H1 (cell line): ENCODE data around the gene HS1BP3. TPM values are rescaled to one million over a fixed set of nuclear protein-coding genes. Genes with fewer than 3 reads are reported as not detected.

Experiments used
- CTCF ChIA-PET: fragments of 300-600 bp; sonication (Branson Sonifier 250); formaldehyde crosslinking; loops from one replicate; lab custom pipeline; 2021; ENCODE audit not compliant: partially characterized antibody; lab: Charles Lee
- POLR2A ChIA-PET: fragments of 300-600 bp; sonication (Branson Sonifier 250); formaldehyde crosslinking; loops from one replicate; lab custom pipeline; 2021; ENCODE audit warnings: inconsistent platforms; ENCODE audit not compliant: partially characterized antibody; lab: Charles Lee
- DNase-seq, 2 experiments: peaks; one replicate each; pipeline versions ENCODE4 v3.0.0 to v3.0.0-alpha.2; 2010 to 2022; ENCODE audit warnings: low spot score in 2 of 2, low read depth in 1 of 2, mixed read lengths in 1 of 2
- FAIRE-seq: peaks from 2 replicates; lab custom pipeline; 2011; peaks lifted over from hg19 to GRCh38; lab: Jason Lieb, UNC
- H2AFZ ChIP-seq: 2 replicates; pipeline ENCODE4 v1.8.1; 2012; ENCODE audit warnings: low read length, inconsistent platforms
- H2AK5ac ChIP-seq: 2 replicates; pipeline ENCODE4 v1.6.1; 2013; ENCODE audit warnings: low read depth, low read length
- H2BK120ac ChIP-seq: replicated peaks from 2 replicates; pipeline ENCODE3; 2013; ENCODE audit warnings: low read depth, low read length, inconsistent platforms
- H2BK12ac ChIP-seq: 2 replicates; pipeline ENCODE4 v1.6.1; 2013; ENCODE audit warnings: low read depth, low read length
- H2BK15ac ChIP-seq: 2 replicates; pipeline ENCODE4 v1.6.1; 2013; ENCODE audit warnings: low read length
- H2BK20ac ChIP-seq: 2 replicates; pipeline ENCODE4 v1.6.1; 2013; ENCODE audit warnings: low read length
- H2BK5ac ChIP-seq: 2 replicates; pipeline ENCODE4 v1.6.1; 2013; ENCODE audit warnings: low read depth, low read length
- H3K14ac ChIP-seq: 2 replicates; pipeline ENCODE4 v1.6.1; 2013; ENCODE audit warnings: inconsistent platforms; ENCODE audit not compliant: insufficient read length
- H3K18ac ChIP-seq: 2 replicates; pipeline ENCODE4 v1.6.1; 2013; ENCODE audit warnings: low read length; ENCODE audit errors: extremely low read depth
- H3K23ac ChIP-seq: 2 replicates; pipeline ENCODE4 v1.6.1; 2013; ENCODE audit warnings: inconsistent platforms; ENCODE audit not compliant: insufficient read length
- H3K23me2 ChIP-seq: 2 replicates; pipeline ENCODE4 v1.6.1; 2013; ENCODE audit warnings: low read depth, low read length
- H3K27ac ChIP-seq: 2 replicates; pipeline ENCODE4 v1.6.1; 2011; ENCODE audit warnings: low read depth, low read length, inconsistent platforms
- H3K27me3 ChIP-seq, 4 experiments: replicated peaks in 1 of 4; 1 replicate in 1 of 4; 2 replicates in 3 of 4; pipeline versions ENCODE4 v1.6.1 to v1.8.1; 2011 to 2013; ENCODE audit warnings: low read length in 3 of 4, mild to moderate bottlenecking in 3 of 4, inconsistent platforms in 2 of 4, mixed read lengths in 2 of 4, moderate library complexity in 1 of 4; ENCODE audit not compliant: control insufficient read depth in 3 of 4, insufficient read depth in 3 of 4; ENCODE audit errors: extremely low read depth in 1 of 4
- H3K36me3 ChIP-seq, 4 experiments: 2 replicates each; pipeline versions ENCODE4 v1.6.1 to v1.8.1; 2011 to 2013; ENCODE audit warnings: mild to moderate bottlenecking in 4 of 4, low read length in 3 of 4, moderate library complexity in 2 of 4, control low read depth in 1 of 4, inconsistent platforms in 1 of 4; ENCODE audit not compliant: insufficient read depth in 4 of 4, control insufficient read depth in 2 of 4
- H3K4ac ChIP-seq: replicated peaks from 2 replicates; pipeline ENCODE3; 2013; ENCODE audit warnings: low read length, low read depth, mixed read lengths, inconsistent platforms; ENCODE audit not compliant: insufficient read length
- H3K4me1 ChIP-seq, 4 experiments: replicated peaks in 1 of 4; 1 replicate in 1 of 4; 2 replicates in 3 of 4; pipeline versions ENCODE4 v1.6.1 to v1.8.1; 2011 to 2013; ENCODE audit warnings: low read length in 3 of 4, inconsistent platforms in 2 of 4, mixed read lengths in 1 of 4; ENCODE audit not compliant: insufficient read depth in 4 of 4, control insufficient read depth in 3 of 4
- H3K4me2 ChIP-seq, 2 experiments: 2 replicates each; pipeline versions ENCODE4 v1.6.1 to v1.8.1; 2011 to 2013; ENCODE audit warnings: low read depth in 2 of 2, low read length in 2 of 2, control low read depth in 1 of 2, inconsistent platforms in 1 of 2, mild to moderate bottlenecking in 1 of 2; ENCODE audit not compliant: insufficient read depth in 1 of 2
- H3K4me3 ChIP-seq, 4 experiments: fragments of 200-600, 300-600 bp in 1 of 4; sonication (generic), shearing (Covaris generic), sonication (Bioruptor Twin) in 1 of 4; 2 replicates each; pipeline versions ENCODE4 v1.5.1 to v1.8.1; 2011 to 2016; ENCODE audit warnings: low read length in 4 of 4, low read depth in 3 of 4, control low read depth in 2 of 4, inconsistent platforms in 2 of 4, mild to moderate bottlenecking in 2 of 4, mixed read lengths in 1 of 4, moderate library complexity in 1 of 4; ENCODE audit not compliant: insufficient read depth in 2 of 4; ENCODE audit errors: extremely low read depth in 1 of 4
- H3K56ac ChIP-seq: replicated peaks from 2 replicates; pipeline ENCODE3; 2013; ENCODE audit warnings: low read depth, mild to moderate bottlenecking, mixed read lengths, low read length, inconsistent platforms; ENCODE audit not compliant: insufficient read length
- H3K79me1 ChIP-seq: 2 replicates; pipeline ENCODE4 v1.6.1; 2013; ENCODE audit warnings: low read depth, low read length, control low read depth
- H3K79me2 ChIP-seq, 2 experiments: 2 replicates each; pipeline versions ENCODE4 v1.6.1 to v1.8.1; 2012 to 2013; ENCODE audit warnings: low read length in 2 of 2, mild to moderate bottlenecking in 2 of 2, inconsistent platforms in 1 of 2; ENCODE audit not compliant: insufficient read depth in 2 of 2, control insufficient read depth in 1 of 2
- H3K9ac ChIP-seq, 4 experiments: replicated peaks in 1 of 4; 1 replicate in 1 of 4; 2 replicates in 3 of 4; pipeline versions ENCODE4 v1.6.1 to v1.8.1; 2011 to 2013; ENCODE audit warnings: low read depth in 3 of 4, low read length in 3 of 4, control low read depth in 2 of 4, mild to moderate bottlenecking in 2 of 4, moderate library complexity in 2 of 4, inconsistent platforms in 1 of 4; ENCODE audit errors: extremely low read depth in 1 of 4
- H3K9me3 ChIP-seq, 2 experiments: 2 replicates each; pipeline versions ENCODE4 v1.6.1 to v1.8.1; 2012 to 2013; ENCODE audit warnings: mild to moderate bottlenecking in 2 of 2, moderate library complexity in 2 of 2, control low read depth in 1 of 2, inconsistent platforms in 1 of 2, low read depth in 1 of 2, low read length in 1 of 2, mixed read lengths in 1 of 2; ENCODE audit not compliant: insufficient read depth in 2 of 2
- H4K20me1 ChIP-seq, 2 experiments: replicated peaks in 1 of 2; 2 replicates each; pipeline versions ENCODE3 to v1.8.1; 2011 to 2013; ENCODE audit warnings: inconsistent platforms in 2 of 2, low read length in 2 of 2, mild to moderate bottlenecking in 1 of 2; ENCODE audit not compliant: insufficient read depth in 2 of 2, control insufficient read depth in 1 of 2
- H4K5ac ChIP-seq: 2 replicates; pipeline ENCODE4 v1.6.1; 2013; ENCODE audit warnings: low read length, low read depth, mixed read lengths, inconsistent platforms; ENCODE audit not compliant: insufficient read length
- H4K8ac ChIP-seq: 2 replicates; pipeline ENCODE4 v1.8.0; 2013; ENCODE audit warnings: mild to moderate bottlenecking, moderate library complexity, low read length, inconsistent platforms; ENCODE audit not compliant: insufficient read depth; ENCODE audit errors: extremely low read depth
- H4K91ac ChIP-seq: replicated peaks from 2 replicates; pipeline ENCODE3; 2013; ENCODE audit warnings: low read length, mixed read lengths, inconsistent platforms; ENCODE audit not compliant: insufficient read length
- CHD2 ChIP-seq: IDR thresholded peaks from 2 replicates; pipeline ENCODE4 v1.6.1; 2012; ENCODE audit warnings: low read length, improper control_type of control experiment
- CREB1 ChIP-seq: IDR thresholded peaks from 2 replicates; pipeline ENCODE4 v1.6.1; 2012; ENCODE audit warnings: inconsistent platforms
- EGR1 ChIP-seq: IDR thresholded peaks from 2 replicates; pipeline ENCODE4 v1.6.1; 2011; ENCODE audit warnings: low read depth, low read length, borderline replicate concordance
- HDAC6 ChIP-seq: IDR thresholded peaks from one replicate; pipeline ENCODE4 v1.7.1; 2012; ENCODE audit warnings: low read depth, mild to moderate bottlenecking, inconsistent platforms, low read length, moderate library complexity
- KDM4A ChIP-seq: IDR thresholded peaks from one replicate; pipeline ENCODE4 v1.7.1; 2012; ENCODE audit warnings: low read depth, mild to moderate bottlenecking, moderate library complexity, low read length, inconsistent platforms; ENCODE audit not compliant: severe bottlenecking
- RAD21 ChIP-seq, 2 experiments: IDR thresholded peaks in 1 of 2; conservative IDR thresholded peaks in 1 of 2; 2 replicates each; pipeline ENCODE4 v1.6.1; 2011; ENCODE audit warnings: low read depth in 2 of 2, low read length in 2 of 2, improper control_type of control experiment in 1 of 2, inconsistent platforms in 1 of 2, mild to moderate bottlenecking in 1 of 2, moderate library complexity in 1 of 2
- SP1 ChIP-seq: IDR thresholded peaks from 2 replicates; pipeline ENCODE4 v1.6.1; 2011; ENCODE audit warnings: low read depth, low read length
- SP4 ChIP-seq: IDR thresholded peaks from 2 replicates; pipeline ENCODE4 v1.6.1; 2012; ENCODE audit warnings: low read length, inconsistent platforms
- WGBS, 2 experiments: shearing (Covaris generic) in 1 of 2; methylation state at CpG; one replicate each; pipeline versions ENCODE4 v1.1.6 to v1.1.7; 2013 to 2015; ENCODE audit warnings: low lambda C conversion rate in 2 of 2, mixed read lengths in 2 of 2, inconsistent platforms in 1 of 2, low coverage in 1 of 2, missing lambda C conversion rate in 1 of 2; ENCODE audit not compliant: insufficient replicate concordance in 2 of 2, insufficient coverage in 1 of 2, insufficient read length in 1 of 2; ENCODE audit errors: extremely low coverage in 1 of 2, missing lambda C conversion rate in 1 of 2; 5-methylcytosine and 5-hydroxymethylcytosine counted together
- polyA plus RNA-seq, 7 experiments: library from polyadenylated mRNA; depleted of rRNA in 3 of 7; stranded (reverse) in 5 of 7; unstranded in 2 of 7; fragments of >200 nt in 5 of 7; fragments of 200-250 nt in 2 of 7; gene quantifications; 1 replicate in 5 of 7; 2 replicates in 1 of 7; 4 replicates in 1 of 7; pipeline versions ENCODE4 v1.2.1 to v1.2.3, GENCODE V29; 2011 to 2013; ENCODE audit warnings: missing spikeins in 2 of 7, mixed read lengths in 2 of 7
- total RNA-seq: library from RNA; stranded (reverse); fragmentation: NEBNext Ultra II Directional; extraction: Animal tissue kit (Norgen Biotek cat#: 25700); gene quantifications from 2 replicates; pipeline ENCODE4 v1.2.1, GENCODE V29; 2021
- TF ChIP-seq, protein P1 (sequence below): IDR thresholded peaks from 2 replicates; pipeline ENCODE4 v1.6.1; 2012; ENCODE audit warnings: low read length, inconsistent platforms
- TF ChIP-seq, protein P2 (sequence below): IDR thresholded peaks from 2 replicates; pipeline ENCODE4 v1.6.1; 2011; ENCODE audit warnings: low read depth, mild to moderate bottlenecking, low read length; ENCODE audit not compliant: insufficient read depth

The HS1BP3 gene
- total and polyA plus RNA-seq, 2 of the 8 experiments (the other 6 are each of a cell fraction or from before 2014, with no cell fraction given) = 11.1 to 11.3 TPM

DNA sequence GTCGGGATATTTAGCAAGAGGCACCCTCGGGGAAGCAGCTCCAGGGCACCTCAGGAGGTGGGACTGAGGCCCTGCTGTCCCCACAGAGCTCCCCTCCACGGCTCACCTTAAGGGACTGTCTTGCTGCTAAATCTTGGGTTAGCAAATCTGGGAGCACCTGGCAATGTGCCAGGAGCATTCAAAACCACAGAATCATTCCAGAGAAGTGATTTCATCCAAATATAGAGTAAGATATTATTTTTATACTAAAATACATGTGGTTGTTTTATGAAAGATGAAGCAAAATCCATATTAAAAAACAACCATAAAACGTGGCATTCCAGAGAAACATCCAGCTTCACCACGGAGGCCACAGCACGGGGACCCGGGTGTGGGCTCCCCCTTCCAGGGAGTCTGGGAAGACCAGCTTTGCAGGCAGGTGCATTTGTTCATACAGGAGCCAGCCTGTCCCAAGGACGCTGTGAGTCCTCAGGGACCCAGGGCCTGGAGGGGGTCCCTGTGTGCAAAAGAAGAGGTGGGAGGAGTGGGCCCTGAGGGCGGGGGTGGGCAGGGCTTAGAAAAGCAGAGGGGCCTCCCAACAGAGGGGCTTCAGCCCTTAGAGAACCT lies 16.3 kb downstream of the HS1BP3 start:
- Histone ChIP-seq H3K79me1 (peaks cover 3% of the 10 kb centered on the region), H3K36me3 (no peaks in the 10 kb centered on the region), H3K4me2 (no peak overlapping the region)
- TF ChIP-seq, protein P1, sequence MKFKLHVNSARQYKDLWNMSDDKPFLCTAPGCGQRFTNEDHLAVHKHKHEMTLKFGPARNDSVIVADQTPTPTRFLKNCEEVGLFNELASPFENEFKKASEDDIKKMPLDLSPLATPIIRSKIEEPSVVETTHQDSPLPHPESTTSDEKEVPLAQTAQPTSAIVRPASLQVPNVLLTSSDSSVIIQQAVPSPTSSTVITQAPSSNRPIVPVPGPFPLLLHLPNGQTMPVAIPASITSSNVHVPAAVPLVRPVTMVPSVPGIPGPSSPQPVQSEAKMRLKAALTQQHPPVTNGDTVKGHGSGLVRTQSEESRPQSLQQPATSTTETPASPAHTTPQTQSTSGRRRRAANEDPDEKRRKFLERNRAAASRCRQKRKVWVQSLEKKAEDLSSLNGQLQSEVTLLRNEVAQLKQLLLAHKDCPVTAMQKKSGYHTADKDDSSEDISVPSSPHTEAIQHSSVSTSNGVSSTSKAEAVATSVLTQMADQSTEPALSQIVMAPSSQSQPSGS = no peak
- no peak for TF ChIP-seq RAD21 (IDR thresholded peaks at IDR 0.05 in 1 of 2, conservative IDR thresholded peaks at IDR 0.05 in 1 of 2; ENCODE audit: low read depth in 2 of 2, low read length in 2 of 2)
- no peak for TF ChIP-seq EGR1
- TF ChIP-seq SP4 = no peak
- no peak for TF ChIP-seq CHD2
- TF ChIP-seq, protein P2, sequence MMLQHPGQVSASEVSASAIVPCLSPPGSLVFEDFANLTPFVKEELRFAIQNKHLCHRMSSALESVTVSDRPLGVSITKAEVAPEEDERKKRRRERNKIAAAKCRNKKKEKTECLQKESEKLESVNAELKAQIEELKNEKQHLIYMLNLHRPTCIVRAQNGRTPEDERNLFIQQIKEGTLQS = no peak
- TF ChIP-seq HDAC6 = no peak
- TF ChIP-seq KDM4A = no peak
- no peak for TF ChIP-seq SP1
- no peak for TF ChIP-seq CREB1

More for the DNA sequence above, 16.3 kb downstream of the HS1BP3 start:
- Histone ChIP-seq H3K4me1 (peaks cover 0 to 8% (median 3%) of the 10 kb centered on the region in 4 experiments; a peak in 4 of 7 replicates), H3K18ac (no peak overlapping the region), H4K8ac (no peak overlapping the region), H3K9ac (no peak overlapping the region), H4K5ac (no peak overlapping the region), H3K4me3 (no peak overlapping the region), H2BK5ac (no peak overlapping the region), H3K23ac (no peak overlapping the region), H3K56ac (no peak overlapping the region), H3K4ac (no peak overlapping the region), H2BK12ac (no peak overlapping the region), H2AK5ac (no peak overlapping the region), H4K91ac (no peak overlapping the region), H3K23me2 (no peaks in the 10 kb centered on the region), H3K27ac (no peak overlapping the region), H2BK15ac (no peak overlapping the region), H2BK20ac (no peak overlapping the region), H3K9me3 (no peaks in the 10 kb centered on the region), H3K14ac (no peak overlapping the region), H3K79me2 (no peaks in the 10 kb centered on the region), H2BK120ac (no peak overlapping the region), H3K27me3 (no peaks in the 10 kb centered on the region), H2AFZ (no peak overlapping the region), H4K20me1 (no peaks in the 10 kb centered on the region)
- FAIRE-seq = no peak
- ChIA-PET POLR2A (interaction anchor here (0.6 to 4.8 kb wide), 4 partner anchors 29 to 192 kb away, joined by 3 to 57 read pairs (median 4); partner anchors contain the start of gene RHOB), CTCF (interaction anchor here (0.7 to 17.7 kb wide), 38 partner anchors 8 to 1158 kb away, joined by 3 to 367 read pairs (median 7); partner anchors contain the start of genes HS1BP3 and RHOB)
- DNase-seq = no peak
- WGBS, 2 experiments = 95% methylated on average over 8 of the region's 9 CpGs; no CpG with 5 or more reads in 1 of the 2 experiments
